IPS-NIHi7 (cell line): ENCODE data around the gene SRGAP2.
"Not testable (repeated sequence)": the region's sequence is repeated elsewhere in the genome, so short reads cannot be mapped to it uniquely, and the experiment has no call there.

Experiments
- DNase-seq: peaks from one replicate; pipeline ENCODE4 v3.0.0; 2012; ENCODE audit warnings: mixed read lengths; ENCODE audit errors: extremely low spot score

Gene SRGAP2

GRCh38 chr1:206205569-206205968 lies 2.2 kb downstream of the SRGAP2 start:
- not testable (repeated sequence) for DNase-seq

DNA sequence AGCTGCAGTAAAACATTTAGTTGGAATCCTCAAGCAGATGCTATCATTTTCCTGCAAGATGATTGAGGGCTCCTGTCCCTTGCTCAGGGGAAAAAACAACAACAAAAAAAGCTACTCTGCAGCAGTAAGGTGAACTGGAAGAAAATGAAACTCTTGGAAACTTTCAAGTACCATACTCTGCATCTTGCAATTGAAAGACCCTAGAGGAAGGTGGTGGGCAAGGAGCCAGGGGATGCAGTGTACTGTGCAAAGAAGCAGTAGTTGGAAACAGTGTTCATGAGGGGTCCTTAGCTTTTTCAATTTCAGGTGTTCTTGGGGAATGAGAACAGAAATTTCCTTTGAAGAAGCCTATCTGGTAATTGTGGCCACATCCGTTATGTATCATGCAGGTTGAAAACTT lies 7.5 kb downstream of the SRGAP2 start:
- not testable (repeated sequence) for DNase-seq

DNA sequence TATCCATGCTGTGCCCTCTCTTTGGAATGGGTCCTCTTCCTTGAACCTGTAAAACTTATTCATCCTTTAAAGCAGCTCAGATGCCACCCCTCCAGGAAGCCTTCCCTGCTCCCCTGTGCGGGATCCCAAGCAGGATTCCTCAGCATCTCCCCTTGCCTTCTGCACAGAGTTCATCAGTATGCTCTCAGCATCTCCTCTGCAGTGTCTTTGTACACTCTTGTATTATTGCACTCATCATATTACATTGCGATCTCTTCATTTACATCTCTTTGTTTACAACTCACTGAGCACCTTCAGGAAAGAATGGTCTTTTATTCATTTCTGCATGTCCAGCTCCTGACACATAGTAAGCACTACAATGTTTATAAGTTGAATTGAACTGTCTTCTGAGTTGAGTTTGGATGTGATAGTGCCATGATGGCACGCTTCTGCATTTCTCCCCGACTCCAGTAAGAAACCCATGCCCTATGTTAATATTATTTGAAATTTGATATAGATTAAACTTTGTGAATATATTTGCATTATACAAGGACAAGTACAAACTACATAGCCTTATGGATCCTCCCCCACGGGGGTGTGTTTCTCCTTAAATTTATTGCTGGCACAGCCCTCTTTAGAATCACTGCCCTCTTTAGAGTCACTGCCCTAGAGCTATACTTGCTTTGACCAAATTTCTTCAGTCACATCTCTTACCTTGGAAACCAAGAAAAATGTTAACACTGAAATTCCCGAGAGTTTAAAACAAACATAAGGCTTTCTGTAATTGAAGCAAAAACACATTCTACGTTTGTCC lies 12.5 kb downstream of the SRGAP2 start:
- not testable (repeated sequence) for DNase-seq

- not testable (repeated sequence) for DNase-seq
These were observed 14.9 kb downstream of the SRGAP2 start for GRCh38 chr1:206218285-206218684.

GRCh38 chr1:206218765-206219164 lies 15.4 kb downstream of the SRGAP2 start:
- not testable (repeated sequence) for DNase-seq

- not testable (repeated sequence) for DNase-seq
These were observed 16.4 kb downstream of the SRGAP2 start for GRCh38 chr1:206219514-206220331.

DNA sequence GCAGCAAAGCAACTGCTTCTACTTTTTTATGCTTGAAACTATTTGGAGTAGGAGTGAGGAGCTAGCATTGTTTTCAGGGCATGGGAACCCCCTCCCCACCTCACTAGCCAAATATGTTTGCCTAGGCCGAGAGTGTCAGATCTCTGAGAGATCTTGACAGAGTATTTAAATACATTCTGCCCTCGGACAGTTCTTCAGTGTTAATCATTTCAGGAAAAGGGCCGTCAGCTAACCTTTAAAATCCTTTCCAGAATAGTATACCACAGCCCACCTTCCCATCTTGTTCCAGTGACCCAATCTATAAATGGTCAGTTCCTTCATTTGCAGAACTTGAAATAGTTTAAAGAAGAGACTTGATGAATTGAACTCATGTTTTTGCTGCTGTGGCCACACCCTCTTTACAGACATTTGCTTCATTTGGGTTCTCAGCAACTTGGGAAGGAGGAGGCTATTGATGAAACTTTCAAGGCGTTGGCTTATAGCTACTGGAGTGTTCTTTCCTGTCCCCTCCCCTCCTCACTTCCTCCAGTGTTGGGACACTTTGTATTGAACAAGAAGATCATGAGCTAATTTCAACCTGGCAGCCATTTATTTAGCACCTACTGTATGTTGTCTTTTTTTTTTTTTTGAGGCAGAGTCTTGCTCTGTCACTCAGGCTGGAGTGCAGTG lies 17.1 kb downstream of the SRGAP2 start:
- not testable (repeated sequence) for DNase-seq

DNA sequence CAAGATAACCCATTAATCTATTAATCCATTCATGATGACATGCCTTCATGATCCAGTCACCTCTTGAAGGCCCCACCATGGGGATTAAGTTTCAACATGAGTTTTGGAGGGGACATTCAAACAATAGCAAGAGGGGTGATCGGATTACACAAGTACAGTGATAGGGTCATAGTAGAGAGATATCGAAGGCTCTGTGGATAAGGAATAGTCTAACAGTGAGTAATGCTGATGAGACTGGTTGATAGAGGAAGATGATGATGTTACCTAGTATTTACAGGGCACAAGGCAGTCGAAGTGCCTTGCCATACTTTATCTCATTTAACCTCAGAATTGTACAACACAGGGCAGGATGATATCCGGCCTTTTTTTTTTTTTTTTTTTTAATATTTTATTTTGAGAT lies 18.2 kb downstream of the SRGAP2 start:
- not testable (repeated sequence) for DNase-seq

GRCh38 chr1:206224190-206224776 lies 20.9 kb downstream of the SRGAP2 start:
- DNase-seq = not testable (repeated sequence)

GRCh38 chr1:206225386-206225785 lies 22.0 kb downstream of the SRGAP2 start:
- DNase-seq = not testable (repeated sequence)

DNA sequence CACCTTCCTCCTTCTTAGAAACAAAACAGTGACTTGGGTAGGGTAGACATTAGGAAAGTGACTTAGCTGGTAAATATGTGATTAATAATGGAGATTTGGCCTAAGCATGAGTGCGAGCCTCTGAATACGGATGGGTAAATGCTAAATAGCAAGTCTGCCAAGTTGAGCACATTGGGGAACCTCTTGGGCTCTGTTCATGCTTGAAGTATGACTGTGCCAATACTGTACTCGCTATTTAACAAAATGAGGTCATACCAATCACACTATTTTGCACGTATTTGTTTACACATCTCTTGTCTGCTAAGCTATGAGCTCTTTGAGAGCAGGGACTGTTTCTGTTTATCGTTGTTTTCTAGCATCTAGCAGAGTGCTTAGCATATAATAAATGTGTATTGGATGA lies 23.5 kb downstream of the SRGAP2 start:
- DNase-seq = not testable (repeated sequence)

DNA sequence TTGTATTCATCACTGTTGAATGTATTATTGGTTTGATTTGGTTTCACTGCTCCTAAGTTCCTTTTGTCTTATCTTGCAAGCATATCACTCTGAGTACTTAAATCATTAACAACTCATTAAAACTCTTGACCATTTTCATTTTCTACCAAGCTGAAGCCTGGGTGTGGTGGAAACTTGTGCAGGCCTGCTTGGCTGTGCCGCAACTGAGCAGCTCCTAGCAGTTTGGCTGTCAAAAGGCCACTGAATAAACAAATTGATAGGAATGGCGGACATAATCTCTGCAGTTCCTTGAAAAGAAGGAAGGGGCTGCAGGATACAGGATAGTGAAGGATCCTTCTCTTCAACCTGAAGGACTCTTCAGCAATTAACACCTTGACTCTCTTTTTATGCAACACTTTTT lies 25.9 kb downstream of the SRGAP2 start:
- not testable (repeated sequence) for DNase-seq

GRCh38 chr1:206231989-206232388 lies 28.6 kb downstream of the SRGAP2 start:
- DNase-seq = not testable (repeated sequence)

- not testable (repeated sequence) for DNase-seq
These were observed 29.8 kb downstream of the SRGAP2 start for GRCh38 chr1:206232970-206233645.

- DNase-seq = not testable (repeated sequence)
These were observed 31.0 kb downstream of the SRGAP2 start for GRCh38 chr1:206234189-206234916.

GRCh38 chr1:206235190-206235589 lies 31.8 kb downstream of the SRGAP2 start:
- not testable (repeated sequence) for DNase-seq

DNA sequence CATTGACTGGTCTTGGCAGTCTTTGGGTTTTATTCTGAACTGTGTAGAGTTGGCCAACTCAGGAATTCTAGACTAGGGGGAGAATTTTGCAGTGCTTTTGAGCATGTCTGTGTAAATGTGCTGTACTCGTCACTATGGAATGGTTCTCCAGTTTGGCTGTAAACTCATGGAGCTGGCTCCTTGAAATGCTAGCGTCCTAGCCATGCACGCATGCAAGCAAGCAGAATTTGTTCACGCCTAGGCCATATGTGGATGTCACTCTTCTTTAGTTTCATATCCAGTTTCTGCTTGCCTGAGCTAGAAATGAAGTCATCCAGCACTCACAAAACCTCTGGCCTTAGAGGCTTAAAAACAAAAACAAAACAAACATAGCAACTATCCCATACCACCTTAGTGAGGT lies 36.9 kb downstream of the SRGAP2 start:
- not testable (repeated sequence) for DNase-seq

GRCh38 chr1:206243335-206243734 lies 40.0 kb downstream of the SRGAP2 start:
- not testable (repeated sequence) for DNase-seq

DNA sequence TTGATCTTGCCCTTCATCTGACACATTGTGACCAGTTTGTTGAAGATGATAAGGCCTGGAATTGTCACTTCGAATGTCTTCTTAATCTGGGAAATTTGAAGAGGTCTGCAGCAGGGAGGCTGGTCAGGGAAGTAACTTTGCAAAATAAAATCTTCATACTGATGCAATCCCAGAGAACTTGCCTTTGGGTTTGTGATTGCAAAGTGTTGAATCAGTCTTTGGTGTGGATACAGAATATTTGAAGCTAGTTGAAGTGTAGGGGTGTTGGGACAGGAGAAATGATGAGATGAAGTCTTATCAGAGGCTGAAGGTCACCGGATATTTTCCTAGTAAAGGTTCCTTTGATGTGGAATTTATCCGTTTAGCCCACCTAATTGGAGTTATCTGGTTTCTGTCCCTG lies 42.1 kb downstream of the SRGAP2 start:
- not testable (repeated sequence) for DNase-seq

GRCh38 chr1:206246129-206246886 lies 43.0 kb downstream of the SRGAP2 start:
- not testable (repeated sequence) for DNase-seq
